Calu3 (cell line): Measurements from ENCODE around the gene GABRB1. TPM values are rescaled to one million over a fixed set of nuclear protein-coding genes. Genes with fewer than 3 reads are reported as not detected.
A peak's percentile ranks its signal among the peaks of the same experiment; 100 is the strongest.

Experiments
- BruUV-seq: library from RNA; stranded (reverse); fragments of 400-500 nt; replicated peaks from 2 replicates; lab custom pipeline; 2021; lab: Mats Ljungman, UMichigan
- CTCF ChIA-PET: fragments of 300-600 bp; sonication (Branson Sonifier 250); formaldehyde crosslinking; loops from one replicate; lab custom pipeline; 2022; ENCODE audit warnings: antibody characterized with exemption; lab: Charles Lee
- DNase-seq: peaks from one replicate; pipeline ENCODE4 v3.0.0; 2022
- H3K27ac Mint-ChIP-seq: one replicate; pipeline ENCODE4 v1.8.0; 2022; ENCODE audit warnings: mixed read lengths; ENCODE audit not compliant: unreplicated experiment
- H3K27me3 Mint-ChIP-seq: one replicate; pipeline ENCODE4 v1.8.0; 2022; ENCODE audit warnings: mixed read lengths; ENCODE audit not compliant: unreplicated experiment
- H3K36me3 Mint-ChIP-seq: one replicate; pipeline ENCODE4 v1.8.0; 2022; ENCODE audit warnings: mild to moderate bottlenecking, moderate library complexity, mixed read lengths; ENCODE audit not compliant: insufficient read depth, unreplicated experiment
- H3K4me1 Mint-ChIP-seq: one replicate; pipeline ENCODE4 v1.8.0; 2022; ENCODE audit warnings: mild to moderate bottlenecking, low read depth, mixed read lengths; ENCODE audit not compliant: unreplicated experiment
- H3K4me3 Mint-ChIP-seq: one replicate; pipeline ENCODE4 v1.8.0; 2022; ENCODE audit warnings: mild to moderate bottlenecking, low read depth, moderate library complexity, mixed read lengths; ENCODE audit not compliant: unreplicated experiment
- H3K9me3 Mint-ChIP-seq: one replicate; pipeline ENCODE4 v1.8.0; 2022; ENCODE audit warnings: low read depth, mixed read lengths; ENCODE audit not compliant: unreplicated experiment
- CTCF ChIP-seq: fragments of 200-600 bp; IDR thresholded peaks from one replicate; pipeline ENCODE4 v1.8.0; 2022; ENCODE audit warnings: antibody characterized with exemption; ENCODE audit not compliant: unreplicated experiment
- intact Hi-C: fragments of 100-400 bp; cut with micrococcal nuclease; formaldehyde crosslinking; loops from one replicate; pipeline ENCODE4 v1.10.0; 2022; ENCODE audit not compliant: unreplicated experiment
- total RNA-seq: library from RNA; stranded (reverse); gene quantifications from 2 replicates; pipeline ENCODE4 v1.2.3, GENCODE V29; 2022

The GABRB1 gene
- total RNA-seq, 1 experiment from 2014 or later: not detected

- Mint-ChIP-seq H3K4me1 (no peaks in the 10 kb centered on the region), H3K4me3 (no peak overlapping the region), H3K27me3 (no peaks in the 10 kb centered on the region), H3K9me3 (no peaks in the 10 kb centered on the region), H3K36me3 (no peaks in the 10 kb centered on the region), H3K27ac (no peak overlapping the region)
- no peak for DNase-seq
- TF ChIP-seq CTCF: no peak
- no TSS peak for BruUV-seq
- intact Hi-C loops: loop anchor here (5.0 to 10.0 kb wide), 3 partner anchors 88 to 276 kb away; partner anchors contain the start of gene GABRB1
- CTCF ChIA-PET: interaction anchor here (0.6 kb wide), 1 partner anchor 126 kb away, joined by 3 read pairs; no protein-coding TSS in a partner anchor
Measured at GRCh38 chr4:47120783-47121182, 89.4 kb downstream of the GABRB1 start.

- H3K9me3 Mint-ChIP-seq: no peaks in the 10 kb centered on the region
- no TSS peak for BruUV-seq
- CTCF ChIA-PET: interaction anchor here (0.6 to 1.8 kb wide), 7 partner anchors 10 to 425 kb away, joined by 3 to 6 read pairs (median 4); no protein-coding TSS in a partner anchor
- intact Hi-C loops: loop anchor here (2.0 to 10.0 kb wide), 4 partner anchors 90 to 278 kb away; partner anchors contain the start of gene GABRB1
- H3K4me1 Mint-ChIP-seq: no peaks in the 10 kb centered on the region
- H3K36me3 Mint-ChIP-seq: no peaks in the 10 kb centered on the region
- H3K27me3 Mint-ChIP-seq: no peaks in the 10 kb centered on the region
- DNase-seq: peak; percentile 59
- TF ChIP-seq CTCF: peak; percentile 69
- no peak overlapping the region for H3K4me3 Mint-ChIP-seq
- no peak overlapping the region for H3K27ac Mint-ChIP-seq
Measured at GRCh38 chr4:47122592-47123291, 91.4 kb downstream of the GABRB1 start.

- H3K9me3 Mint-ChIP-seq: no peaks in the 10 kb centered on the region
- no peaks in the 10 kb centered on the region for H3K4me1 Mint-ChIP-seq
- H3K27me3 Mint-ChIP-seq: no peaks in the 10 kb centered on the region
- no peak for DNase-seq
- CTCF ChIA-PET: no interaction called here
- no peak for TF ChIP-seq CTCF
- intact Hi-C loops: loop anchor here (10.0 kb wide), 1 partner anchor 284 kb away; no protein-coding TSS in a partner anchor
- no peak overlapping the region for H3K27ac Mint-ChIP-seq
- H3K4me3 Mint-ChIP-seq: no peak overlapping the region
- BruUV-seq: no TSS peak
- no peaks in the 10 kb centered on the region for H3K36me3 Mint-ChIP-seq
Measured at GRCh38 chr4:47128991-47129390, 97.6 kb downstream of the GABRB1 start.

- TF ChIP-seq CTCF: no peak
- no peak overlapping the region for H3K27ac Mint-ChIP-seq
- no peaks in the 10 kb centered on the region for H3K36me3 Mint-ChIP-seq
- H3K4me1 Mint-ChIP-seq: no peaks in the 10 kb centered on the region
- H3K27me3 Mint-ChIP-seq: peaks cover 13% of the 10 kb centered on the region
- CTCF ChIA-PET: no interaction called here
- no peak for DNase-seq
- H3K4me3 Mint-ChIP-seq: no peak overlapping the region
- no TSS peak for BruUV-seq
- no peaks in the 10 kb centered on the region for H3K9me3 Mint-ChIP-seq
- intact Hi-C loops: no loop called here
Measured at GRCh38 chr4:47135210-47135609, 103.8 kb downstream of the GABRB1 start.
